GM23338 (cell line): ENCODE measurements around the gene CLOCK. TPM values are rescaled to one million over a fixed set of nuclear protein-coding genes. Genes with fewer than 3 reads are reported as not detected.

ENCODE experiments used
- ATAC-seq: fragments of 200-7000 bp; cut with Tn5 transposase; 3 replicates; pipeline ENCODE4 v1.9.1; 2020
- DNase-seq: peaks from one replicate; pipeline ENCODE4 v3.0.0-alpha.2; 2015; ENCODE audit warnings: low spot score
- H2AFZ ChIP-seq: fragments of 200-600 bp; sonication (generic); 2 replicates; pipeline ENCODE4 v1.8.0; 2016; ENCODE audit warnings: antibody characterized with exemption, mild to moderate bottlenecking, moderate library complexity
- H3F3A ChIP-seq: fragments of 200-600 bp; sonication (generic); replicated peaks from 2 replicates; pipeline ENCODE4 v1.8.0; 2017; ENCODE audit warnings: antibody characterized with exemption, mixed run types, low read depth
- H3K27ac ChIP-seq: fragments of 200-600 bp; sonication (generic); 2 replicates; pipeline ENCODE4 v1.6.1; 2016; ENCODE audit warnings: low read depth
- H3K27me3 ChIP-seq: fragments of 200-600 bp; sonication (generic); 2 replicates; pipeline ENCODE4 v1.8.0; 2016; ENCODE audit warnings: mild to moderate bottlenecking, mixed run types, moderate library complexity; ENCODE audit not compliant: insufficient read depth
- H3K36me3 ChIP-seq: fragments of 200-600 bp; sonication (generic); 2 replicates; pipeline ENCODE4 v1.8.0; 2016; ENCODE audit warnings: mild to moderate bottlenecking; ENCODE audit not compliant: insufficient read depth
- H3K4me1 ChIP-seq: fragments of 200-600 bp; sonication (generic); 2 replicates; pipeline ENCODE4 v1.8.0; 2016; ENCODE audit warnings: mild to moderate bottlenecking, moderate library complexity; ENCODE audit not compliant: insufficient read depth
- H3K4me2 ChIP-seq: fragments of 200-600 bp; sonication (generic); 2 replicates; pipeline ENCODE4 v1.7.1; 2017; ENCODE audit warnings: mixed run types
- H3K4me3 ChIP-seq: fragments of 200-600 bp; sonication (generic); 2 replicates; pipeline ENCODE4 v1.6.1; 2016; ENCODE audit warnings: mixed run types
- H3K79me2 ChIP-seq: fragments of 200-600 bp; sonication (generic); replicated peaks from 2 replicates; pipeline ENCODE4 v1.8.0; 2017; ENCODE audit warnings: mild to moderate bottlenecking; ENCODE audit not compliant: insufficient read depth
- H3K9me2 ChIP-seq: fragments of 200-600 bp; sonication (generic); 2 replicates; pipeline ENCODE4 v1.8.0; 2017; ENCODE audit not compliant: insufficient read depth
- H4K20me1 ChIP-seq: fragments of 200-600 bp; sonication (generic); replicated peaks from 2 replicates; pipeline ENCODE4 v1.8.0; 2017; ENCODE audit warnings: mild to moderate bottlenecking; ENCODE audit not compliant: insufficient read depth
- H3K27ac Mint-ChIP-seq: 2 replicates; pipeline ENCODE4 v1.8.0; 2020; ENCODE audit warnings: inconsistent platforms, mild to moderate bottlenecking, moderate library complexity, mixed read lengths
- H3K27me3 Mint-ChIP-seq: 3 replicates; pipeline ENCODE4 v1.8.0; 2022; ENCODE audit warnings: low read depth, mild to moderate bottlenecking, moderate library complexity, mixed read lengths, inconsistent platforms; ENCODE audit not compliant: insufficient read depth, poor library complexity
- H3K36me3 Mint-ChIP-seq: 3 replicates; pipeline ENCODE4 v1.8.0; 2021; ENCODE audit warnings: low read depth, mild to moderate bottlenecking, inconsistent platforms, moderate library complexity, mixed read lengths
- H3K4me1 Mint-ChIP-seq: 3 replicates; pipeline ENCODE4 v1.8.0; 2020; ENCODE audit warnings: mild to moderate bottlenecking, inconsistent platforms, mixed read lengths
- H3K4me3 Mint-ChIP-seq: 3 replicates; pipeline ENCODE4 v1.8.0; 2021; ENCODE audit warnings: moderate library complexity, mild to moderate bottlenecking, inconsistent platforms, mixed read lengths
- H3K9me3 Mint-ChIP-seq: 3 replicates; pipeline ENCODE4 v1.8.0; 2020; ENCODE audit warnings: moderate library complexity, mild to moderate bottlenecking, inconsistent platforms, mixed read lengths
- CTCF ChIP-seq, 2 experiments: fragments of 200-600 bp in 1 of 2; sonication (generic) in 1 of 2; conservative IDR thresholded peaks; 2 replicates each; pipeline versions ENCODE4 v1.5.1 to v1.6.1; 2016 to 2017; ENCODE audit warnings: antibody characterized with exemption in 2 of 2, low read depth in 2 of 2, mild to moderate bottlenecking in 2 of 2, moderate library complexity in 1 of 2
- ETS1 ChIP-seq: IDR thresholded peaks from 2 replicates; pipeline ENCODE4 v1.6.1; 2016; ENCODE audit warnings: antibody characterized with exemption
- EZH2 ChIP-seq: fragments of 200-600 bp; sonication (generic); IDR thresholded peaks from one replicate; pipeline ENCODE4 v1.8.0; 2017; ENCODE audit warnings: antibody characterized with exemption, mild to moderate bottlenecking, low read depth; ENCODE audit not compliant: unreplicated experiment
- JUNB ChIP-seq: IDR thresholded peaks from one replicate; pipeline ENCODE4 v1.6.1; 2016; ENCODE audit warnings: antibody characterized with exemption; ENCODE audit not compliant: unreplicated experiment
- POLR2AphosphoS5 ChIP-seq: IDR thresholded peaks from 2 replicates; pipeline ENCODE4 v1.6.1; 2016; ENCODE audit warnings: antibody characterized with exemption, low read depth
- STAT1 ChIP-seq: IDR thresholded peaks from one replicate; pipeline ENCODE4 v1.6.1; 2016; ENCODE audit warnings: antibody characterized with exemption; ENCODE audit not compliant: unreplicated experiment
- ZNF462 ChIP-seq: fragments of 250-450 bp; sonication (Bioruptor Pico); IDR thresholded peaks from 2 replicates; pipeline ENCODE4 v1.5.0; 2020; ENCODE audit warnings: mild to moderate bottlenecking, moderate library complexity
- polyA plus RNA-seq: library from polyadenylated mRNA; unstranded; fragments of >200 nt; fragmentation: Nextera tagmentation; extraction: Ambion mirVana; gene quantifications from 2 replicates; pipeline ENCODE4 v1.2.1, GENCODE V29; 2016
- total RNA-seq: library from RNA; depleted of rRNA; stranded (reverse); fragments of >200 nt; shearing (Covaris generic); gene quantifications from 2 replicates; pipeline ENCODE4 v1.2.3, GENCODE V29; 2014

Gene CLOCK
- total and polyA plus RNA-seq, 2 experiments from 2014 or later, result 17.1 to 28.8 TPM

- Histone ChIP-seq H2AFZ (peak overlapping the region; percentile 58; the same call in 1 of the 2 replicates), H3K27ac (peak overlapping the region; percentile 61), H3K9me2 (no peaks in the 10 kb centered on the region), H3K4me2 (peak overlapping the region; percentile 87), H4K20me1 (peaks cover 30% of the 10 kb centered on the region), H3F3A (no peaks in the 10 kb centered on the region), H3K4me1 (peaks cover 22% of the 10 kb centered on the region), H3K27me3 (no peaks in the 10 kb centered on the region), H3K36me3 (0 out of 2 replicates have a peak, but pooled peaks cover 4% of the 10 kb centered on the region), H3K4me3 (peak overlapping the region; percentile 92), H3K79me2 (peaks cover 42% of the 10 kb centered on the region)
- TF ChIP-seq CTCF (conservative IDR thresholded peaks at IDR 0.05; ENCODE audit: low read depth in 2 of 2) (0 out of 4 replicates have a peak, but pooled peaks of 1 of the 2 experiments have one; percentile 9), JUNB (no peak), STAT1 (no peak), ETS1 (no peak), ZNF462 (CRISPR knock-in tag) (no peak), EZH2 (no peak), POLR2AphosphoS5 (no peak)
- no peak for ATAC-seq
- DNase-seq, result no peak
- peak overlapping the region; percentile 98 for H3K27ac Mint-ChIP-seq
- H3K4me1 Mint-ChIP-seq, result peaks cover 24% of the 10 kb centered on the region
- H3K4me3 Mint-ChIP-seq, result peak overlapping the region; percentile 93
- H3K27me3 Mint-ChIP-seq, result peaks cover 4% of the 10 kb centered on the region
- H3K9me3 Mint-ChIP-seq, result no peaks in the 10 kb centered on the region; the same call in 1 of the 3 replicates
- peaks cover 26% of the 10 kb centered on the region for H3K36me3 Mint-ChIP-seq
These were observed 151.5 kb downstream of the CLOCK start for GRCh38 chr4:55395218-55395528.
